CD4-positive, alpha-beta T cell (primary cell): ENCODE results near the gene CRYBG1. TPM values are rescaled to one million over a fixed set of nuclear protein-coding genes. Genes with fewer than 3 reads are reported as not detected.

Source experiments
- ATAC-seq: fragments of 200-7000 bp; cut with Tn5 transposase; one replicate; pipeline ENCODE4 v1.10.0; 2022; ENCODE audit warnings: mild to moderate bottlenecking; ENCODE audit not compliant: poor library complexity
- CTCF ChIA-PET: fragments of 350-600 bp; sonication (Branson Sonifier 250); formaldehyde crosslinking; loops from one replicate; lab custom pipeline; 2021; ENCODE audit warnings: antibody characterized with exemption, inconsistent platforms; lab: Charles Lee
- POLR2A ChIA-PET: fragments of 350-600 bp; sonication (Branson Sonifier 250); formaldehyde crosslinking; loops from one replicate; lab custom pipeline; 2021; ENCODE audit warnings: antibody characterized with exemption, inconsistent platforms; lab: Charles Lee
- DNase-seq, 14 experiments: peaks; one replicate each; pipeline ENCODE4 v3.0.0-alpha.2; 2013 to 2020; ENCODE audit warnings: mixed read lengths in 2 of 14
- H3K27ac ChIP-seq, 2 donors: one replicate each; pipeline versions ENCODE4 v1.5.1 to v1.7.0; 2013; ENCODE audit warnings: low read length in 2 of 2, low read depth in 1 of 2, mild to moderate bottlenecking in 1 of 2
- H3K27me3 ChIP-seq, 2 experiments: 1 replicate in 1 of 2; 2 replicates in 1 of 2; pipeline versions ENCODE4 v1.6.1 to v1.7.0; 2013; ENCODE audit warnings: low read length in 2 of 2, control low read depth in 1 of 2, mild to moderate bottlenecking in 1 of 2, moderate library complexity in 1 of 2; ENCODE audit not compliant: insufficient read depth in 2 of 2, control insufficient read depth in 1 of 2
- H3K36me3 ChIP-seq: one replicate; pipeline ENCODE4 v1.6.1; 2013; ENCODE audit warnings: low read length, control low read depth; ENCODE audit not compliant: insufficient read depth
- H3K4me1 ChIP-seq: one replicate; pipeline ENCODE4 v1.6.1; 2013; ENCODE audit warnings: low read length, control low read depth; ENCODE audit not compliant: insufficient read depth
- H3K4me3 ChIP-seq: one replicate; pipeline ENCODE4 v1.5.1; 2013; ENCODE audit warnings: mild to moderate bottlenecking, low read length, moderate library complexity
- H3K9me3 ChIP-seq, 2 experiments: 1 replicate in 1 of 2; 2 replicates in 1 of 2; pipeline versions ENCODE4 v1.6.1 to v1.7.0; 2013; ENCODE audit warnings: low read length in 2 of 2, mild to moderate bottlenecking in 2 of 2, control low read depth in 1 of 2, moderate library complexity in 1 of 2; ENCODE audit not compliant: control insufficient read depth in 1 of 2, insufficient read depth in 1 of 2
- H3K27ac Mint-ChIP-seq: one replicate; pipeline ENCODE4 v1.8.0; 2020; ENCODE audit warnings: mixed read lengths
- H3K27me3 Mint-ChIP-seq: one replicate; pipeline ENCODE4 v1.8.0; 2021; ENCODE audit warnings: mixed read lengths
- H3K36me3 Mint-ChIP-seq: one replicate; pipeline ENCODE4 v1.8.0; 2021; ENCODE audit warnings: low read depth, mixed read lengths
- H3K4me1 Mint-ChIP-seq: one replicate; pipeline ENCODE4 v1.8.0; 2021; ENCODE audit warnings: low read depth, mixed read lengths
- H3K4me3 Mint-ChIP-seq: one replicate; pipeline ENCODE4 v1.8.0; 2020; ENCODE audit warnings: mild to moderate bottlenecking, mixed read lengths
- H3K9me3 Mint-ChIP-seq: one replicate; pipeline ENCODE4 v1.8.0; 2020; ENCODE audit warnings: mixed read lengths
- intact Hi-C, 2 experiments: fragments of 100-400 bp; cut with DNase I in 1 of 2; cut with micrococcal nuclease in 1 of 2; formaldehyde crosslinking; loops; one replicate each; pipeline versions ENCODE4 v1.15.1 to v1.9.0; 2023 to 2025; cut with DNase I, micrococcal nuclease
- total RNA-seq, 174 experiments: library from RNA in 2 of 174; stranded (reverse) in 2 of 174; gene quantifications; one replicate each; pipeline ENCODE4 v1.2.3 and lab custom pipeline; 2021 to 2026
- TF ChIP-seq, protein P1 (sequence below): fragments of 200-600 bp; IDR thresholded peaks from one replicate; pipeline ENCODE4 v1.8.0; 2022; ENCODE audit warnings: antibody characterized with exemption, mild to moderate bottlenecking

CRYBG1 gene
- total RNA-seq, 2 experiments from 2014 or later: 58.5 to 59.4 TPM

DNA sequence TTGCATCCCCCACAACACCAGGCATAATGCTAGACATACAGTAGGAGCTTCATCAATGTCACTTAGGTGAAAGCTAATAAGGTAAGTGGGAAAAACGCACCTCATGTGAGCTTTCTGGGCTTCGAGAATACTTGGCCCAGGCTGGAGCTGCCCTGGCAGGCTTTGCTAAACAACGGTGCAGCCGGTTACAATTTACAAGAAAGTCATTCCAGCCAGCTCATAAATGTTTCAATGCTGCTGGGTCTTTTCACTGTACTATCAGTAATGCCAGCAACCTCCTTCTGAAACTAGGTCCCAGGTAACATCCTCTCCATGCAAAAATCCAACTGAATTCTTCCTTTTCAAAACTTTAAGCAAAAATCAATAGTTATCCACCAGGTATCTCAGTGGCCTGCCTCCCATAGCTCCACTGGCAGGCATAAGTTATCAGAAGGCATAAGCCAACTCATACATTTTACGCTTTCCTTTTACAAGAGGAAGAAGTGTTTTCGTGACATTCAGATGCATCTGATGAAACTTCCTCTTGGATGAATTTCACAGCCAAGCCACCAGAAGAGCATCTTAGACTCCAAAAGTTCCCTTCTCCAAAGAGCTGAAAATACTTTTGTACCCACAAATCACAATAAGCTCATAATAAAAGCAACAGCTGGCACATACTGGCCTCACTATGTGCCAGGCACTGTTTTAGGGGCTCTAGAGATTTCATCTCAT is 212.5 kb downstream of the CRYBG1 start:
- Histone ChIP-seq H3K27ac (no peak overlapping the region), H3K27me3 (no peaks in the 10 kb centered on the region), H3K4me3 (no peak overlapping the region), H3K36me3 (peaks cover 33% of the 10 kb centered on the region), H3K9me3 (no peaks in the 10 kb centered on the region), H3K4me1 (no peaks in the 10 kb centered on the region)
- intact Hi-C loops: no loop called here
- Mint-ChIP-seq H3K27me3 (no peaks in the 10 kb centered on the region), H3K27ac (peak overlapping the region; percentile 53), H3K4me1 (no peaks in the 10 kb centered on the region), H3K36me3 (peaks cover 67% of the 10 kb centered on the region), H3K4me3 (no peak overlapping the region), H3K9me3 (no peaks in the 10 kb centered on the region)
- DNase-seq (no peak), ATAC-seq (no peak)
- CTCF ChIA-PET: interaction anchor here (0.9 kb wide), 1 partner anchor 35 kb away, joined by 3 read pairs; no protein-coding TSS in a partner anchor
- POLR2A ChIA-PET: no interaction called here
- TF ChIP-seq, protein P1, sequence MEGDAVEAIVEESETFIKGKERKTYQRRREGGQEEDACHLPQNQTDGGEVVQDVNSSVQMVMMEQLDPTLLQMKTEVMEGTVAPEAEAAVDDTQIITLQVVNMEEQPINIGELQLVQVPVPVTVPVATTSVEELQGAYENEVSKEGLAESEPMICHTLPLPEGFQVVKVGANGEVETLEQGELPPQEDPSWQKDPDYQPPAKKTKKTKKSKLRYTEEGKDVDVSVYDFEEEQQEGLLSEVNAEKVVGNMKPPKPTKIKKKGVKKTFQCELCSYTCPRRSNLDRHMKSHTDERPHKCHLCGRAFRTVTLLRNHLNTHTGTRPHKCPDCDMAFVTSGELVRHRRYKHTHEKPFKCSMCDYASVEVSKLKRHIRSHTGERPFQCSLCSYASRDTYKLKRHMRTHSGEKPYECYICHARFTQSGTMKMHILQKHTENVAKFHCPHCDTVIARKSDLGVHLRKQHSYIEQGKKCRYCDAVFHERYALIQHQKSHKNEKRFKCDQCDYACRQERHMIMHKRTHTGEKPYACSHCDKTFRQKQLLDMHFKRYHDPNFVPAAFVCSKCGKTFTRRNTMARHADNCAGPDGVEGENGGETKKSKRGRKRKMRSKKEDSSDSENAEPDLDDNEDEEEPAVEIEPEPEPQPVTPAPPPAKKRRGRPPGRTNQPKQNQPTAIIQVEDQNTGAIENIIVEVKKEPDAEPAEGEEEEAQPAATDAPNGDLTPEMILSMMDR: no peak

DNA sequence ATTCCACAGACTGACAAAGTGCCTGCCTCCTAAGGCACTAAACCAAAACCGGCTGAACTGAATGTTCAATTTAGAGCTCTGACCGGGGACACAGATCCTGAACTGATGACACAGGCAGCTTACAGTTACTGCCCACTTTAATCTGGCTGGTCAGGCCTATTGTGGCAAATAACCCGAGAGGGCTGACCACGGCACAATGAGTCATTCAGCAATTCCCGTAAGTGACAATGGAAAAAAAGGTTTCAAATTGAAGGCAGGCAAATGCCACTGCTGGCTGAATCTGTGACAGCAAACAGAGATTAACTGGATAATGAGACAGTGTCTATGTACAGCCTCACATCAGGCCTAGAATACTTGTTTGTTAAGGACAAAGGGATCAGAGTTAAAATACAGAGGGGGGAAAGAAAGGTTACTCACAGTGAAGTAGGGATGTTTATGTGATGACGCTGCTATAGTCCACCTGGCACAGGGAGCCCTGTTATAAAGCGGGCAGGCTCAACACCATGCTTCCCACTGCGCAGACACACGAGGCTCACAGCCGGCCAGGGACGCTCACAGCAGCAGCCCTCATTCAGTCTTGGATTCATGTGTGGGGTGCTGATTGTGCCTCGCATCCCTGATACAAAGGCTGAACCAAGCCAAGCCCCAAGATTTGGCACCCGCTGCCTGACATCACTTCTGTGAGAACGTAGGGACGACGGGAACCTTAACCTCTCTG is 214.4 kb downstream of the CRYBG1 start:
- peaks cover 15% of the 10 kb centered on the region for H3K36me3 ChIP-seq
- Mint-ChIP-seq H3K27ac (no peak overlapping the region), H3K36me3 (peaks cover 62% of the 10 kb centered on the region), H3K9me3 (no peaks in the 10 kb centered on the region), H3K4me3 (no peak overlapping the region), H3K4me1 (no peaks in the 10 kb centered on the region), H3K27me3 (no peaks in the 10 kb centered on the region)
- H3K27me3 ChIP-seq: no peaks in the 10 kb centered on the region
- H3K9me3 ChIP-seq: no peaks in the 10 kb centered on the region
- no peaks in the 10 kb centered on the region for H3K4me1 ChIP-seq
- TF ChIP-seq, protein P1: no peak
- intact Hi-C loops: no loop called here
- DNase-seq (no peak), ATAC-seq (no peak)
- no peak overlapping the region for H3K4me3 ChIP-seq
- H3K27ac ChIP-seq: no peak overlapping the region
- ChIA-PET CTCF (no interaction called here), POLR2A (no interaction called here)

DNA sequence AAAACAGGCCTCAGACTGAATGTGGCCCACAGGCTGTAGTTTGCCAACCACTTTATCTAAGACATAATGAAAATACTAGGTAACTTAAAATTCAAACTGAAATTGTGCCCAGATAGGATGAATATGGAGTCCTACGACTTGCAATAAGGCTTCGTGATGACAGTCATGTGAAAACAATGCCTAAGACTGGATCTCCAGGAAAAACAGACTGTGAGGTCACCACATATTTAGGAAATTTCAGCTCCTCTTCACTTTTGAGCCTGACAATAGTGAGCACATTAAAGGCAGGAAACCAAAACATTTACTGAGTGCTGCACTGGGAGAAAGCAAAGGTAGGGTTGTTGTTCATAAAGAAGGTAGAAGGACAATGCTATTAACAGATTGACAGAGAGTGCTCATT is 218.8 kb downstream of the CRYBG1 start:
- DNase-seq (no peak), ATAC-seq (no peak)
- H3K4me3 ChIP-seq: no peak overlapping the region
- H3K4me1 Mint-ChIP-seq: no peaks in the 10 kb centered on the region
- no peaks in the 10 kb centered on the region for H3K4me1 ChIP-seq
- CTCF ChIA-PET: interaction anchor here (0.7 kb wide), 1 partner anchor 102 kb away, joined by 3 read pairs; no protein-coding TSS in a partner anchor
- H3K9me3 ChIP-seq: no peaks in the 10 kb centered on the region
- no peak overlapping the region for H3K4me3 Mint-ChIP-seq
- H3K27me3 Mint-ChIP-seq: no peaks in the 10 kb centered on the region
- H3K27ac Mint-ChIP-seq: no peak overlapping the region
- peaks cover 16% of the 10 kb centered on the region for H3K36me3 ChIP-seq
- TF ChIP-seq, protein P1: no peak
- H3K27me3 ChIP-seq: no peaks in the 10 kb centered on the region
- intact Hi-C loops: no loop called here
- peaks cover 65% of the 10 kb centered on the region for H3K36me3 Mint-ChIP-seq
- no peaks in the 10 kb centered on the region for H3K9me3 Mint-ChIP-seq
- POLR2A ChIA-PET: no interaction called here
- H3K27ac ChIP-seq: no peak overlapping the region
